NB4 (cell line): ENCODE data around the gene DLX4.

Experiments
- DNase-seq: peaks from one replicate; pipeline ENCODE4 v3.0.0; 2010; ENCODE audit warnings: low read depth
- H3K4me3 ChIP-seq: one replicate; pipeline ENCODE4 v1.5.1; 2011; ENCODE audit warnings: mild to moderate bottlenecking, low read depth, low read length, moderate library complexity
- CTCF ChIP-seq: IDR thresholded peaks from one replicate; pipeline ENCODE4 v1.5.1; 2012; ENCODE audit warnings: low read depth, low read length
- MYC ChIP-seq: IDR thresholded peaks from 2 replicates; pipeline ENCODE4 v1.6.1; 2011; ENCODE audit warnings: low read depth, low read length
- POLR2A ChIP-seq: IDR thresholded peaks from 2 replicates; pipeline ENCODE4 v1.6.1; 2011; ENCODE audit warnings: mild to moderate bottlenecking; ENCODE audit not compliant: insufficient read length; ENCODE audit errors: extremely low read depth
- TF ChIP-seq, protein P1 (sequence below): IDR thresholded peaks from 2 replicates; pipeline ENCODE4 v1.6.1; 2011; ENCODE audit warnings: low read depth, low read length

The DLX4 gene

GRCh38 chr17:49931416-49932137 is 37.4 kb upstream of the DLX4 start:
- DNase-seq, result no peak
- no peak overlapping the region for H3K4me3 ChIP-seq
- TF ChIP-seq, protein P1, sequence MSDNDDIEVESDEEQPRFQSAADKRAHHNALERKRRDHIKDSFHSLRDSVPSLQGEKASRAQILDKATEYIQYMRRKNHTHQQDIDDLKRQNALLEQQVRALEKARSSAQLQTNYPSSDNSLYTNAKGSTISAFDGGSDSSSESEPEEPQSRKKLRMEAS, result no peak
- TF ChIP-seq CTCF (no peak), POLR2A (no peak), MYC (no peak)

DNA sequence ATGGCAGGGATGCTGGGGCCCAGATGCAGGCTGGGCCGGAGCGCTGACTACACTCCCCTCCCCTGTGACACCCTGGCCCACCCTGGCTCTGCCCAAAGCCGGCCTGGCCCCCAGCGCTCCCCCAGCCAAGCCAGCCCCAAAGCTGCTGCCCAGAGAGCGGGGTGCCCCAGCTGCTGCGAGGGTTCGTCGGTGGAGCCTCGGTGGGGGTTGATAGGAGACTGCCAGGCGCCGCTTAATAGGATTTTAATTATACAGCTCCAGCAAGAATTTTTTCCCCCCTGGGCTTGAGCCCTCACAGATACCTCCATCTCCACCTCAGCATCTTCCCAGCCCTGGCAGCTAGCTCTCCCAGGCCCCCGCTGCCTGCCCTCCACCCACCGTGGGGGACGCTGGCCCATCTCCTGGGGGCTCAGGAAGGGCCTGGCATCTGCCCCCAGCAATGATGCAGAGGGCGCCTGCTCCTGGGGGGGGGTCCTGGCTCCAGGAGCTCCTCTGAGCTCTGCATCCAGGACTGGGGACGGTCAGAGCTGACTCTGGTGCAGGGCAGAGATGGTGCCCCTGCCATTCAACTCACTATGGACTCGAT is 36.8 kb upstream of the DLX4 start:
- H3K4me3 ChIP-seq, result no peak overlapping the region
- TF ChIP-seq CTCF (no peak), MYC (no peak), POLR2A (no peak)
- TF ChIP-seq, protein P1, result no peak
- no peak for DNase-seq

DNA sequence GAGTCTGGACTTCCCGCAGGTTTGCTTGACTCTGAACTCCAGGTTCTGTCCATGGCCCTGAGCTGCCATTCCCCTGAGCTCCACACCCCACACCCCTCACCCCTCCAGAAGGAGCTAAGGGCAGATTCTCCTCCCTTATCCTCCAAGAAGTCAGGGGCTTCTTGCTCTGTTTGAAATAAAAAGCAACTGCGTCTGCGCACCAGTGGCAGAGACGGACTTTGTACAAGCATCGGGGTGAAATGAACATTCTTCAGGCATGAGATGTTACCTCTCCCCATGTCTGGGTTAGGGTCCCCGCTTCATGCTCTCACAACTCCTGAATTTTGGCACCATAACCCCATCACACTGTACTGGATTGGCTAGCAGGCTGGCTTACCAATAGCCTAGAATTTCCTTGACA is 36.1 kb upstream of the DLX4 start:
- TF ChIP-seq, protein P1, result no peak
- TF ChIP-seq CTCF, result no peak
- no peak for TF ChIP-seq MYC
- TF ChIP-seq POLR2A, result no peak
- no peak overlapping the region for H3K4me3 ChIP-seq
- DNase-seq, result no peak

DNA sequence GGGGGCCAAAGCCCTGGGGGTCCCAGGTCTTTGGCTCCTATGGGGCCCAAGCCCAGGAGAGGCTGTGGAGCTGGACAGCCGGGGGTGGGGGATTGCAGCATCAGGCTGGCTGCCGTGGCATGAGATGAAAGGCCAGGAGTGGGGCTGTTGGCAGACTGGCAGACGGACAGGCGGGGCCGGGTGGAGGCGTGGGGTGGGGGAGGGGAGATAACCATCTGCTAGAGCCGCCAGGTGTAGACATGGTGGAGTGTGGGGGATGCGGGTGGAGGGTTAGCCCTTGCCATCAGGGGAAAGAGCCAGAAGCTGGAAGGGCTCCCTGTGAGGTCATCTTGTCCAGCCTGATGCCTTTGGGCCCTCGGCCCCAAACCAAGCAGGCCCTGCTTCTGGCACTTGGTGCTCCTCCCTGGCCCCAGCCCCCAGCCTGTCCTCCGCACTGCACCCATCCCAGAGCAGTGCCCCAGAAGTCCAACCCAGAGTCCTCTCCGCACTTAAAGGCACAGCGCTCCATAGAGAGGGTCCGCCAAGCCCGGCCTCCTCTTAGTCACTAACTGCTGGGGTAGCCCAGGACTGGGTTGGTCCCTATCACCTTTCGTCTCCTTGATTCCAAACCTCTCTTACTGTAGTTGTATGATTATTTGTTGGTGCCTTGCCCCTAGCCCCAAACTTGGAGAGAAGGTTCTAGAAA is 33.3 kb upstream of the DLX4 start:
- no peak for DNase-seq
- TF ChIP-seq POLR2A (no peak), MYC (no peak), CTCF (no peak)
- TF ChIP-seq, protein P1, result no peak

GRCh38 chr17:49936386-49936785 is 32.6 kb upstream of the DLX4 start:
- DNase-seq, result no peak
- H3K4me3 ChIP-seq, result no peak overlapping the region
- TF ChIP-seq POLR2A, result no peak
- TF ChIP-seq CTCF, result no peak
- TF ChIP-seq, protein P1, result no peak
- no peak for TF ChIP-seq MYC

More for the DNA sequence above, 33.3 kb upstream of the DLX4 start:
- H3K4me3 ChIP-seq, result no peak overlapping the region
